GM12875 (cell line): Measurements from ENCODE around the gene UGT8.

Experiments used
- H3K4me3 ChIP-seq: one replicate; pipeline ENCODE4 v1.5.1; 2011; ENCODE audit warnings: low read depth, low read length, control low read depth
- CTCF ChIP-seq: IDR thresholded peaks from 2 replicates; pipeline ENCODE4 v1.5.1; 2011; ENCODE audit warnings: low read depth, mild to moderate bottlenecking, control low read depth, inconsistent platforms, low read length, moderate library complexity, borderline replicate concordance; ENCODE audit not compliant: insufficient read depth

UGT8 gene

GRCh38 chr4:114701491-114701890 is 102.9 kb downstream of the UGT8 start:
- no peak for TF ChIP-seq CTCF
- no peak overlapping the region for H3K4me3 ChIP-seq

- no peak for TF ChIP-seq CTCF
- H3K4me3 ChIP-seq: no peak overlapping the region
These were observed 118.8 kb downstream of the UGT8 start for GRCh38 chr4:114717432-114717831.

- H3K4me3 ChIP-seq: no peak overlapping the region
- TF ChIP-seq CTCF: no peak
These were observed 126.5 kb downstream of the UGT8 start for GRCh38 chr4:114725066-114725465.

- H3K4me3 ChIP-seq: no peak overlapping the region
- no peak for TF ChIP-seq CTCF
These were observed 128.9 kb downstream of the UGT8 start for GRCh38 chr4:114727461-114727860.
